GM23248 (cell line): ENCODE measurements around the gene NCBP2L. TPM values are rescaled to one million over a fixed set of nuclear protein-coding genes. Genes with fewer than 3 reads are reported as not detected.

ENCODE experiments used
- DNase-seq: peaks from one replicate; pipeline ENCODE4 v3.0.0-alpha.2; 2015
- H2AFZ ChIP-seq: fragments of 200-600 bp; sonication (generic); 2 replicates; pipeline ENCODE4 v1.6.1; 2016; ENCODE audit warnings: antibody characterized with exemption
- H3F3A ChIP-seq: fragments of 200-600 bp; sonication (generic); 2 replicates; pipeline ENCODE4 v1.6.1; 2016; ENCODE audit warnings: mild to moderate bottlenecking, antibody characterized with exemption, mixed run types; ENCODE audit not compliant: insufficient read depth
- H3K27ac ChIP-seq: fragments of 200-600 bp; sonication (generic); 2 replicates; pipeline ENCODE4 v1.5.1; 2016; ENCODE audit warnings: mild to moderate bottlenecking
- H3K27me3 ChIP-seq: fragments of 200-600 bp; sonication (generic); replicated peaks from 2 replicates; pipeline ENCODE4 v1.6.1; 2016; ENCODE audit warnings: mild to moderate bottlenecking; ENCODE audit not compliant: insufficient read depth
- H3K36me3 ChIP-seq: fragments of 200-600 bp; sonication (generic); 2 replicates; pipeline ENCODE4 v1.6.1; 2016; ENCODE audit warnings: low read depth, mild to moderate bottlenecking
- H3K4me1 ChIP-seq: fragments of 200-600 bp; sonication (generic); 2 replicates; pipeline ENCODE4 v1.6.1; 2016; ENCODE audit warnings: mild to moderate bottlenecking; ENCODE audit not compliant: insufficient read depth
- H3K4me2 ChIP-seq: fragments of 200-600 bp; sonication (generic); one replicate; pipeline ENCODE4 v1.6.1; 2016; ENCODE audit warnings: mild to moderate bottlenecking; ENCODE audit not compliant: unreplicated experiment
- H3K4me3 ChIP-seq: fragments of 200-600 bp; sonication (generic); 2 replicates; pipeline ENCODE4 v1.5.1; 2016; ENCODE audit warnings: mild to moderate bottlenecking
- H3K79me2 ChIP-seq: fragments of 200-600 bp; sonication (generic); 2 replicates; pipeline ENCODE4 v1.6.1; 2016; ENCODE audit warnings: mild to moderate bottlenecking; ENCODE audit not compliant: insufficient read depth
- H3K9ac ChIP-seq: fragments of 200-600 bp; sonication (generic); 2 replicates; pipeline ENCODE4 v1.6.1; 2016; ENCODE audit warnings: mild to moderate bottlenecking
- H3K9me2 ChIP-seq: fragments of 200-600 bp; sonication (generic); 2 replicates; pipeline ENCODE4 v1.6.1; 2016; ENCODE audit warnings: mixed run types, mild to moderate bottlenecking, moderate library complexity; ENCODE audit not compliant: insufficient read depth
- H3K9me3 ChIP-seq: fragments of 200-600 bp; sonication (generic); one replicate; pipeline ENCODE4 v1.6.1; 2017; ENCODE audit warnings: low read depth
- H4K20me1 ChIP-seq: fragments of 200-600 bp; sonication (generic); 2 replicates; pipeline ENCODE4 v1.6.0; 2016; ENCODE audit not compliant: insufficient read depth
- EZH2 ChIP-seq: fragments of 200-600 bp; sonication (generic); IDR thresholded peaks from 2 replicates; pipeline ENCODE4 v1.6.1; 2018; ENCODE audit warnings: antibody characterized with exemption, mild to moderate bottlenecking; ENCODE audit not compliant: insufficient read depth, poor library complexity, severe bottlenecking
- EZH2phosphoT487 ChIP-seq: fragments of 200-600 bp; sonication (generic); IDR thresholded peaks from 2 replicates; pipeline ENCODE4 v1.6.1; 2018; ENCODE audit warnings: antibody characterized with exemption, moderate library complexity, mild to moderate bottlenecking, low read depth; ENCODE audit not compliant: insufficient read depth
- WGBS, 2 experiments: methylation state at CpG; one replicate each; pipeline ENCODE4 v1.1.6; 2015 to 2017; ENCODE audit warnings: low lambda C conversion rate in 2 of 2, low coverage in 1 of 2; ENCODE audit errors: missing lambda C conversion rate in 2 of 2; 5-methylcytosine and 5-hydroxymethylcytosine counted together
- in situ Hi-C: fragments of 300-500 bp; cut with MboI; formaldehyde crosslinking; loops from 2 replicates; pipeline ENCODE4 v1.15.0; 2020
- polyA plus RNA-seq: library from polyadenylated mRNA; unstranded; fragments of >200 nt; fragmentation: Nextera tagmentation; extraction: Ambion mirVana; gene quantifications from 2 replicates; pipeline ENCODE4 v1.2.1, GENCODE V29; 2016
- total RNA-seq: library from RNA; depleted of rRNA; stranded (reverse); fragments of >200 nt; shearing (Covaris generic); gene quantifications from 2 replicates; pipeline ENCODE4 v1.2.3, GENCODE V29; 2014

NCBP2L gene
- total and polyA plus RNA-seq, 2 experiments from 2014 or later: not detected

GRCh38 chrX:107742700-107743191, 34.8 kb upstream of the NCBP2L start:
- DNase-seq: no peak
- Histone ChIP-seq H3K79me2 (no peaks in the 10 kb centered on the region), H3K9me2 (no peaks in the 10 kb centered on the region), H3K4me3 (no peak overlapping the region), H3K4me1 (peaks cover 6% of the 10 kb centered on the region; the same call in 1 of the 2 replicates), H3K36me3 (no peaks in the 10 kb centered on the region), H4K20me1 (no peaks in the 10 kb centered on the region), H2AFZ (no peak overlapping the region), H3K27ac (no peak overlapping the region), H3K4me2 (no peak overlapping the region), H3K27me3 (0 out of 2 replicates have a peak, but pooled peaks cover 3% of the 10 kb centered on the region), H3K9me3 (no peaks in the 10 kb centered on the region), H3F3A (no peaks in the 10 kb centered on the region), H3K9ac (no peak overlapping the region)
- TF ChIP-seq EZH2: no peak
- no peak for TF ChIP-seq EZH2phosphoT487
- in situ Hi-C loops: no loop called here
- WGBS, 2 experiments: 54 to 72% methylated on average over 6 to 14 of the region's 23 CpGs

- no peaks in the 10 kb centered on the region for H3F3A ChIP-seq
- H3K36me3 ChIP-seq: no peaks in the 10 kb centered on the region
- H2AFZ ChIP-seq: no peak overlapping the region
- no peaks in the 10 kb centered on the region for H3K9me3 ChIP-seq
- no peaks in the 10 kb centered on the region for H3K9me2 ChIP-seq
- no peak overlapping the region for H3K4me2 ChIP-seq
- no peak overlapping the region for H3K9ac ChIP-seq
- H3K27ac ChIP-seq: no peak overlapping the region
- DNase-seq: no peak
- peaks cover 9% of the 10 kb centered on the region; the same call in 1 of the 2 replicates for H3K4me1 ChIP-seq
- TF ChIP-seq EZH2phosphoT487 (no peak), EZH2 (no peak)
- H3K27me3 ChIP-seq: 0 out of 2 replicates have a peak, but pooled peaks cover 3% of the 10 kb centered on the region
- H4K20me1 ChIP-seq: no peaks in the 10 kb centered on the region
- H3K79me2 ChIP-seq: no peaks in the 10 kb centered on the region
- H3K4me3 ChIP-seq: no peak overlapping the region
- 91% methylated on average over 6 of the region's 7 CpGs for WGBS, 2 experiments
- in situ Hi-C loops: no loop called here
These were observed 33.5 kb upstream of the NCBP2L start for GRCh38 chrX:107743995-107744394.

GRCh38 chrX:107744868-107745267, 32.7 kb upstream of the NCBP2L start:
- in situ Hi-C loops: no loop called here

GRCh38 chrX:107747596-107748161, 29.9 kb upstream of the NCBP2L start:
- no peak overlapping the region for H3K9ac ChIP-seq
- H2AFZ ChIP-seq: no peak overlapping the region
- DNase-seq: peak; percentile 68
- H3K9me2 ChIP-seq: no peaks in the 10 kb centered on the region
- no peak overlapping the region for H3K4me2 ChIP-seq
- no peak overlapping the region for H3K4me3 ChIP-seq
- WGBS, 2 experiments: 3 to 6% methylated on average over 3 of the region's 3 CpGs
- no peak for TF ChIP-seq EZH2
- no peak for TF ChIP-seq EZH2phosphoT487
- H4K20me1 ChIP-seq: no peaks in the 10 kb centered on the region
- no peaks in the 10 kb centered on the region for H3F3A ChIP-seq
- H3K9me3 ChIP-seq: no peaks in the 10 kb centered on the region
- H3K4me1 ChIP-seq: peaks cover 9% of the 10 kb centered on the region; the same call in 1 of the 2 replicates
- no peaks in the 10 kb centered on the region for H3K79me2 ChIP-seq
- H3K27ac ChIP-seq: no peak overlapping the region
- 0 out of 2 replicates have a peak, but pooled peaks cover 3% of the 10 kb centered on the region for H3K27me3 ChIP-seq
- H3K36me3 ChIP-seq: no peaks in the 10 kb centered on the region
- in situ Hi-C loops: no loop called here

More at GRCh38 chrX:107744868-107745267, 32.7 kb upstream of the NCBP2L start:
- Histone ChIP-seq H4K20me1 (no peaks in the 10 kb centered on the region), H3K9ac (no peak overlapping the region), H3K27ac (no peak overlapping the region), H3K4me1 (peaks cover 9% of the 10 kb centered on the region; the same call in 1 of the 2 replicates), H3K36me3 (no peaks in the 10 kb centered on the region), H3K79me2 (no peaks in the 10 kb centered on the region), H3K9me2 (no peaks in the 10 kb centered on the region), H3K27me3 (0 out of 2 replicates have a peak, but pooled peaks cover 3% of the 10 kb centered on the region), H3K4me3 (no peak overlapping the region), H3K9me3 (no peaks in the 10 kb centered on the region), H3F3A (no peaks in the 10 kb centered on the region), H3K4me2 (no peak overlapping the region), H2AFZ (no peak overlapping the region)
- TF ChIP-seq EZH2phosphoT487 (no peak), EZH2 (no peak)
- WGBS, 2 experiments: 95 to 96% methylated on average over 2 of the region's 2 CpGs
- DNase-seq: no peak
